ENCODE results near the gene C11orf52.
A peak's percentile ranks its signal among the peaks of the same experiment; 100 is the strongest.

Gene C11orf52

DNA sequence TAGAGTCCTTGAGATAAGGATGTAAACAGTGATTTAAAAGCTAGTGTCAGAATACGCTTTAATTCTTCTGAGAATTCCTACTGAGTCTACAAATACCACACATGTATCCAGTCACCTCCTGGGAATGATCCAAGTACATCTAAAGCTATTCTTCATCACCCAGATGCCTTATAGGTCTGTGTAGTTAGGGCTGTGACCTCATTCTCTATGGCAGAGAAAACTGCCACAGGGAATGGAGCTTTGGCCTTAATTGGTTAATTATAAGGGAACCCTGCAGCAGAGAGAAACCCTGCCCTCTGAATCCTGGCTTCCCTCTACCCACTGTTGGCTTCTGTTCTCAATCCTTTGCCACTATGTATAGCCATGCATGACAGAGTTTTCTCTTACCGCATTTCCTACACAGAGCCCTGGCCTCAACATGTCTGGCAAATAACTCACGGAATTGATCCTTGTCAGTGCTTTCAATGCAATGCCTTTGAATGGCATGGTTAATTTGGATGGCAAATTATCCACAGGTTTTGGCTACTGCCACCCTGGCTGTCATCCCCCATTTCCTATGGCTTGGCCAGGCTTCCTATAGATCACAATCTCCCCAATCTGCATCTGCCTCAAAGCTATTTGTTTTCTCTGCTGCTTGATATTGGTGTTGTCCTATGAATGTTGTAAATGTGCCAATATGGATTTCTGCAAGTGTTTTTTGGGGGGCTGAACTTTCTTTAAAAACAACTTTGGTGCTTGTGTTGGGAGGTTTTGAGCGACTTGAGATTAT lies 21.3 kb downstream of the C11orf52 start:
- no peak for DNase-seq (ENCODE audit: low spot score)

DNA sequence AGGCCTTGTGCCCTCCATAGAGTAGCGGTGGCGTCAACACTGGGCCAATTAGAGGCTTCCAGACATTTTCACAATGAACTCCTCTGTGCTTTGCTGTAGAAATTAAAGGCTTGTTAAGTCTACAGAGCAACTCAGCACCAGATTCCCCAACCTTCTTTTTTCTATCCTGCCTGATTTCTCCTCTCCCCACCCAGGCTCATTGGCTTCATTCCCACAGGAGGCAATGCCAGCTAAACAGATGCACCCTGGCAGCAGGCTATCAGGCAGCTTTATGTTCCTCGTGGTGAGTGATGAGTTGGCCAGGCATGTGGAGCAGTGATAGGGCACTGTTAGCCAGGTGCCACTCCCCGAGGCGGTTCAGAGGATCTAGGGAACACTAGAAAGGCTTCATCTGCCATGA lies 23.2 kb downstream of the C11orf52 start:
- DNase-seq (ENCODE audit: low spot score) = no peak

DNA sequence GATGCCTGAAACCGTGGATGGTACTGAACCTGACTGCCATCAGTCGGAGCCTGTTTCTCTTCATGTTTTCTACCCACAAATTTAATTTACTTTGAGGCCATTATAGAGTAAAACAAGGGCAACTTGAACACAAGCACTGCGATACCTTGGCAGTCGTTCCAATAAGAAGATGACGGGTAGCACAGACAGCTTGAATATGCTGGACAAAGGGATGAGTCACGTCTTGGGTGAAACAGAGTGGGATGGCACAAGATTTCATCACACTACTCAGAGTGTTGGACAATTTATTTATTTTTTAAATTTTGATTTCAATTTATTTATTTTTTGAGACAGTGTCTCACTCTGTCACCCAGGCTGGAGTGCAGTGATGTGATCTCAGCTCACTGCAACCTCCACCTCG lies 24.1 kb downstream of the C11orf52 start:
- DNase-seq (ENCODE audit: low spot score) = peak; percentile 18

DNA sequence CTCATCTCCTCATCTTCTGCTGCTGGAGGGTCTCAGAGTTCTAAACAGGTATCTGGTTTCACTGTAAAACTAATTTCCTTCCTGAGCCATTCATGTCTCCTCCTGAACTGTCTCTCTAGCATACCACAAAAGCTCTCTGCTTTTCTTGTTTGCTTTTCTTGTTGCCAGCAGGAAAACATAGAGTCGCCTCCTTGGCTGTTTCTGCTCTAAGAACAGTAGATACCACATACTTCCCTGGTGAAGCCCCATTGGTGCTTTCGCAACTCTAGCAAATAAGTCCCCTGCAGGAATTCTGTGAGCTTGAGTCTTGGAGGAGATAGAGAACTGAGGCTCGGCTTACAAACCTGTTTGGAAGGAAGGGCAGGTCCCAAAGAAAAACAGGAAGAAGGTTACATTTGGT lies 25.4 kb downstream of the C11orf52 start:
- no peak for DNase-seq (ENCODE audit: low spot score)

DNA sequence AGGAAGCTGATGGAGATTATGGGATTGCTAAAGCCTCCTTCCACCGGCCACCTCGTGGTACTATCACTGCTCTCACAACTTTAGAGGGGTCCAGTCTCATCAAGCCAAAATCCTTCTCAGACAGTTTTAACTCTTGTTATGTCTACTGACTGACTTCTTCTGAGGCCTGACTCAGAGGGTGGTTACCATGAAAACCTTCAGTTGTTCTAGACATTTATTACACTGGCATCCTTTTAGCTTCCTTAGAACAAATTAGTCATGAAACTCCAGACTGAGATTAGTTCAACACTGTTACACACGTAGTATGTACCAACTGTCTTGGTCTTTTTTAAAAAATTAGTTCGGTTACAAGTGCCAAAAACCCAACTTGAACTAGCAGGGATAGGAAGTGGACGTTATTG lies 25.9 kb downstream of the C11orf52 start:
- no peak for DNase-seq (ENCODE audit: low spot score)

DNA sequence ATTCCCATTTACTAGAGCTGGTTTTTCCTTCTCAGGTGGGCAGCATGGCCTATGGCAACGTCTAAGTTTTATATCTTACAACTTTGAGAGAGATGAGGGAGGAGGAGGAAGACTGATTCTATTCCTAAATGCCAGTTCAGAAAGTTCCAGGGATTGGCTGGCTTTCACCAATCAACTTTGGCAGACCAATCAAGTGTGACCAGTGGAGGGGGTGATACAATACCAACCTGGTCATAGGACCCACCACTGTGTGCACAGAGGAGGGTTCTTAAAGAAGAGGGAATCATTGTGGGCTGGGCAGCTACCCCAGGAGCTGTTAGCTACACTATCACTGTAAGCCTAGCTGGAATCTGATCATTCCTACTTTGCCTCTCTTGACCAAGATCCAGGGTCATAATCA lies 26.5 kb downstream of the C11orf52 start:
- no peak for DNase-seq (ENCODE audit: low spot score)

DNA sequence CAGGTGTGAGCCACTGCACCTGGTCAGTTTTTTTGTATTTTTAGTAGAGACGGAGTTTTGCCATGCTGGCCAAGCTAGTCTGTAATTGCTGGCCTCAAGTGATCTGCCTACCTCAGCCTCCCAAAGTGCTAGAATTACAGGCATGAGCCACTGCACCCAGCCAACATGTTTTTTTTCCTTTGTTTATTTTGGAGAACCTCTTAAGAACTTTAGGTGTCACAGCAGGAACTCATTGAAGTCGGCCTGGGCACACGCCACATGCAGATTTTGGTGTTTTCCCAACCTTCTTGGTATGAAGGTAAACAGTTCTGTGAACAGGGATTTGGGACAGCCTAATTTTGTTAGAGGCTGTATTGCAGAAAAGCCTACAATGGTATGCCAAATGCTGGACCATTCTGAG lies 27.8 kb downstream of the C11orf52 start:
- DNase-seq (ENCODE audit: low spot score) = no peak

- DNase-seq (ENCODE audit: low spot score) = no peak
Observed at GRCh38 chr11:111947143-111947542, 28.4 kb downstream of the C11orf52 start.

DNA sequence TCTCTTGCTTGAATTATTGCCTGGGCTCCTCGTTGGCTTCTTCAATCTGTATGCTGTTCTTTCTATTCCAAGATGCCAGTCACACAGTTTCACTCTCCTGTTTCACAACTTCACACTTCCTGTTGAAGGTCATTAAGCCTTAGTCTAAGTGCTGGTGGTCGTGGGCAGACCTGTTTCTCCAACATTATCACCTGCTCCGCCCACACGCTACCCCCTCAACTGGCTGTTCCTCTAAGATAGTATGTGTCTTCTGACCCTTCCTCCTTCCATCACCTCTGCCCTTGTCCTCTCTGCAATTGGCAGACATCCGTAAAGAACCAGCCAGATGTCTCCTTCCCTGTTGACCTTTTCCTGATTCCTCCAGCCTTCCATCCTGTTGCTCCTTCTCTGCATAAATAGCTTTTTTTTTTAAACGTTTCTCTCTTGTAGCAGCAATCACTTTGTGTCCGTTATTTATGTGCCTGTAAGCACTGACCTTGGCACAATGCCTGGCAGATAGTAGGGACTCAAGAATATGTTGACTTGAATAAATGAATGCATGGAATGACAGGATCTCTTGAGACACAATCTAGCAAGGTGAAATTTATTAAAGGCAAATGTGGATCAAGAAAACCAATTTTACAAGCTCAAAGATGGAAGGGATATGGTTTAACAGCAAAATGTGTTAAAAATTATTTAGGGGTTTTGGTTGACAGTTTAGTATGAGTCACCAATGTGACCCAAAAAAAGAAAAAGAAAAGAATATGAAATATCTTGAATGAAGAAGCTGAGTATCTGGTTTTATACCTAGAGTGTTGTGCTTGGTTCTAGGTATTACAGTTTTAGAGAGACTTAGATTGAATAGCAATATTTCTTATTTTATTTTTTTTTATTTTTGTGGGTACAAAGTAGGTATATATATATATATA lies 31.1 kb downstream of the C11orf52 start:
- no peak for DNase-seq (ENCODE audit: low spot score)

- DNase-seq (ENCODE audit: low spot score) = no peak
Observed at GRCh38 chr11:111951565-111951964, 32.9 kb downstream of the C11orf52 start.

- no peak for DNase-seq (ENCODE audit: low spot score)
Observed at GRCh38 chr11:111954154-111954553, 35.4 kb downstream of the C11orf52 start.

- DNase-seq (ENCODE audit: low spot score) = no peak
Observed at GRCh38 chr11:111957663-111958444, 39.1 kb downstream of the C11orf52 start.

GRCh38 chr11:111960916-111961315 lies 42.2 kb downstream of the C11orf52 start:
- DNase-seq (ENCODE audit: low spot score) = peak; percentile 68

- no peak for DNase-seq (ENCODE audit: low spot score)
Observed at GRCh38 chr11:111961389-111962300, 42.9 kb downstream of the C11orf52 start.

GRCh38 chr11:111963931-111964340 lies 45.2 kb downstream of the C11orf52 start:
- DNase-seq (ENCODE audit: low spot score) = no peak

DNA sequence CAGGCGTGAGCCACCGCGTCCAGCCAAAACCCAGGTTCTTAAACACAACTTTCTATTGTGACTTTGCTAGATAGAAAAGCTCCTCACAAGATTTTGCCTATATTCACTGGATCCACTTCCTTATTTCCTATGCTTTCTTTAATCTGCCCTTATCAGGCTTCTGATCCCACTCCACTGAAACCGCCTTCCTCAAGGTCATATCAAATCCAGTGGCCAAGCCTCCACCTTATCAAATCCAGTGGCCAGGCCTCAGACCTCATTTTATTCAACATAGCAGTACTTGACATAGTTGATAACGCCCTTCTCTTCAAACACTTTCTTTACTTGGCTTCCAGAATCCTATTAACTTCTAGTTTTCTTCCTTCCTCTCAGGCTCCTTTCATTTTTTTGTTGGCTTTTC lies 48.0 kb downstream of the C11orf52 start:
- DNase-seq (ENCODE audit: low spot score) = no peak

DNA sequence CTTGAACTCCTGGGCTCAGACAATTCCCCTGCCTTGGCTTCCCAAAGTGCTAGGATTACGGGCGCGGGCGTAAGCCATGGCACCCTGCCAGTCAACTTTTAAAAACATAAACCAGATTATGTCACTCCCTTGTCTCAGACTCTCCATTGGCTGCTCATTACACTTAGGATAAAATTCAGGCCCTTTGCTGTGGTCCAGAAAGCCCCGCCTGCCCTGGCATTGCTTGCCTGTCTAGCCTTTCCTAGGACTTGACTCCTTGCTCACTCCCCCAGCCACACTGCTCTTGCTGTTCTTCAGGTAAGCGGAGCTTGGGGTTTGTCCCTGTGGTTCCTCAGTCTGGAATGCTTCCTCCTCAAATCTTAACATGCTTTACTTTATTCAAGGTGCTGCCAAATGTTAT lies 48.9 kb downstream of the C11orf52 start:
- no peak for DNase-seq (ENCODE audit: low spot score)

DNA sequence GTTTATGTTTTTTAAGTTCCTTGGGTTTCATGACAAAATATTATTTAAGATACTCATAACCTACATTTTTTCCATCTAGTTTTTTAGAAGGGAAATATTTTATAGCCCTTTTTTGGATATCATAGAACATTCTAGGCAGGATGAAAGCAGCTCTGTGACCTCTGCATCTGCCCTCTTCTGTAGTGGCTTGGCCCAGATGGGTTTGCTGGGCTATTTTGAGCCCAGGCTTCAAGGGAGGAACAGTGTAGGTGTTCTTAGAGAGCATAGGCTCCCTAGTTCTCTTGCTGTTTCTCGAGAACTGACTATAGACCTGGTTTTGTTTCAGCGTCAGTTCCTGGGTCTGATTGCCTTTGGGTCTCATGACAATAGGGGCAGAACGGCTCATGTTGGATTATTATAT lies 50.6 kb downstream of the C11orf52 start:
- DNase-seq (ENCODE audit: low spot score) = no peak

GRCh38 chr11:111974446-111974845 lies 55.7 kb downstream of the C11orf52 start:
- DNase-seq (ENCODE audit: low spot score) = no peak

GRCh38 chr11:111975076-111975806 lies 56.5 kb downstream of the C11orf52 start:
- no peak for DNase-seq (ENCODE audit: low spot score)
